IMR-90 (cell line): ENCODE results near the gene ST6GALNAC3. TPM values are rescaled to one million over a fixed set of nuclear protein-coding genes. Genes with fewer than 3 reads are reported as not detected.

Experiments
- ATAC-seq: fragments of 200-7000 bp; cut with Tn5 transposase; 2 replicates; pipeline ENCODE4 v1.9.1; 2020; ENCODE audit warnings: low read depth, mild to moderate bottlenecking, moderate library complexity
- BruUV-seq: library from RNA; stranded (reverse); fragments of 400-500 nt; replicated peaks from 2 replicates; lab custom pipeline; 2021; lab: Mats Ljungman, UMichigan
- CTCF ChIA-PET: fragments of 300-600 bp; formaldehyde crosslinking; extraction: SDS; loops from one replicate; lab custom pipeline; 2021; ENCODE audit warnings: antibody characterized with exemption; lab: Yijun Ruan, JAX
- POLR2A ChIA-PET: fragments of 300-600 bp; sonication (Branson Sonifier 250); formaldehyde crosslinking; loops from one replicate; lab custom pipeline; 2022; ENCODE audit warnings: antibody characterized with exemption; ENCODE audit not compliant: unreplicated experiment; lab: Charles Lee
- DNase-seq: peaks from one replicate; pipeline ENCODE4 v3.0.0; 2013
- H2AFZ ChIP-seq: replicated peaks from 2 replicates; pipeline ENCODE3; 2013; ENCODE audit warnings: low read length, mild to moderate bottlenecking; ENCODE audit not compliant: poor library complexity
- H2AK5ac ChIP-seq: 2 replicates; pipeline ENCODE4 v1.6.1; 2013; ENCODE audit warnings: low read depth, low read length, inconsistent platforms
- H2AK9ac ChIP-seq: replicated peaks from 2 replicates; pipeline ENCODE3; 2013; ENCODE audit warnings: mild to moderate bottlenecking, low read depth, low read length, moderate library complexity; ENCODE audit not compliant: poor library complexity
- H2BK120ac ChIP-seq: 2 replicates; pipeline ENCODE4 v1.6.1; 2013; ENCODE audit warnings: low read depth, low read length, inconsistent platforms
- H2BK15ac ChIP-seq: 3 replicates; pipeline ENCODE4 v1.6.1; 2013; ENCODE audit warnings: low read depth, low read length, inconsistent platforms
- H2BK20ac ChIP-seq: 2 replicates; pipeline ENCODE4 v1.6.1; 2013; ENCODE audit warnings: low read depth, mild to moderate bottlenecking, inconsistent platforms, low read length, moderate library complexity
- H2BK5ac ChIP-seq: 2 replicates; pipeline ENCODE4 v1.6.1; 2013; ENCODE audit warnings: mild to moderate bottlenecking, low read depth, low read length, inconsistent platforms; ENCODE audit not compliant: poor library complexity, severe bottlenecking
- H3K14ac ChIP-seq: replicated peaks from 2 replicates; pipeline ENCODE4 v1.6.1; 2013; ENCODE audit warnings: low read depth, low read length, inconsistent platforms
- H3K18ac ChIP-seq: 2 replicates; pipeline ENCODE4 v1.6.1; 2013; ENCODE audit warnings: low read depth, low read length, control low read depth
- H3K23ac ChIP-seq: 2 replicates; pipeline ENCODE4 v1.6.1; 2013; ENCODE audit warnings: low read depth, low read length, inconsistent platforms
- H3K27ac ChIP-seq: 2 replicates; pipeline ENCODE4 v1.5.1; 2013; ENCODE audit warnings: mild to moderate bottlenecking, control low read depth, low read length; ENCODE audit not compliant: insufficient read depth
- H3K27me3 ChIP-seq: 2 replicates; pipeline ENCODE4 v1.6.1; 2013; ENCODE audit warnings: low read length; ENCODE audit not compliant: control insufficient read depth, insufficient read depth
- H3K36me3 ChIP-seq: 2 replicates; pipeline ENCODE4 v1.6.1; 2013; ENCODE audit warnings: low read length, mixed read lengths; ENCODE audit not compliant: control insufficient read depth, insufficient read depth
- H3K4ac ChIP-seq: 2 replicates; pipeline ENCODE4 v1.6.1; 2013; ENCODE audit warnings: low read depth, low read length, inconsistent platforms
- H3K4me1 ChIP-seq: 2 replicates; pipeline ENCODE4 v1.6.1; 2013; ENCODE audit warnings: low read length, mixed read lengths; ENCODE audit not compliant: control insufficient read depth, insufficient read depth
- H3K4me2 ChIP-seq: 2 replicates; pipeline ENCODE4 v1.6.1; 2013; ENCODE audit warnings: low read depth, mild to moderate bottlenecking, control low read depth, low read length, moderate library complexity
- H3K4me3 ChIP-seq: 2 replicates; pipeline ENCODE4 v1.5.1; 2013; ENCODE audit warnings: low read depth, mild to moderate bottlenecking, control low read depth, low read length, moderate library complexity; ENCODE audit not compliant: insufficient read depth
- H3K56ac ChIP-seq: 2 replicates; pipeline ENCODE4 v1.6.1; 2013; ENCODE audit warnings: low read length, inconsistent platforms; ENCODE audit not compliant: insufficient read depth; ENCODE audit errors: extremely low read depth
- H3K79me1 ChIP-seq, 2 experiments: 2 replicates each; pipeline ENCODE4 v1.6.1; 2013; ENCODE audit warnings: low read length in 2 of 2, inconsistent platforms in 1 of 2, low read depth in 1 of 2
- H3K9ac ChIP-seq: 2 replicates; pipeline ENCODE4 v1.6.1; 2013; ENCODE audit warnings: low read depth, low read length, control low read depth
- H3K9me1 ChIP-seq: 2 replicates; pipeline ENCODE4 v1.6.1; 2013; ENCODE audit warnings: low read length, inconsistent platforms; ENCODE audit not compliant: insufficient read depth
- H3K9me3 ChIP-seq: 2 replicates; pipeline ENCODE4 v1.6.1; 2013; ENCODE audit warnings: low read length; ENCODE audit not compliant: control insufficient read depth, insufficient read depth
- H4K20me1 ChIP-seq: 2 replicates; pipeline ENCODE4 v1.6.1; 2013; ENCODE audit warnings: low read length, inconsistent platforms; ENCODE audit not compliant: insufficient read depth
- H4K5ac ChIP-seq: 2 replicates; pipeline ENCODE4 v1.6.1; 2013; ENCODE audit warnings: mild to moderate bottlenecking, low read depth, low read length, control low read depth
- H4K8ac ChIP-seq, 2 experiments: 2 replicates each; pipeline ENCODE4 v1.6.1; 2013; ENCODE audit warnings: low read depth in 2 of 2, low read length in 2 of 2, control low read depth in 1 of 2, inconsistent platforms in 1 of 2
- H4K91ac ChIP-seq: 2 replicates; pipeline ENCODE4 v1.6.1; 2013; ENCODE audit warnings: low read depth, low read length, inconsistent platforms; ENCODE audit not compliant: insufficient read depth
- BHLHE40 ChIP-seq: fragments of 150-350 bp; IDR thresholded peaks from 2 replicates; pipeline ENCODE4 v1.6.1; 2016; ENCODE audit warnings: mild to moderate bottlenecking, low read depth, low read length
- CEBPB ChIP-seq: IDR thresholded peaks from 2 replicates; pipeline ENCODE4 v1.6.1; 2012; ENCODE audit warnings: low read depth, low read length, improper control_type of control experiment
- CHD1 ChIP-seq: IDR thresholded peaks from 2 replicates; pipeline ENCODE4 v1.6.1; 2012; ENCODE audit warnings: low read depth, low read length, improper control_type of control experiment
- CTCF ChIP-seq: conservative IDR thresholded peaks from 2 replicates; pipeline ENCODE4 v1.5.1; 2012; ENCODE audit warnings: mild to moderate bottlenecking, low read depth, low read length, improper control_type of control experiment
- ELK1 ChIP-seq: fragments of 150-350 bp; IDR thresholded peaks from 2 replicates; pipeline ENCODE4 v1.6.1; 2016; ENCODE audit warnings: low read depth, mild to moderate bottlenecking, low read length, moderate library complexity, borderline replicate concordance
- FOS ChIP-seq: fragments of 150-350 bp; IDR thresholded peaks from 2 replicates; pipeline ENCODE4 v1.6.1; 2016; ENCODE audit warnings: low read depth, low read length
- MAFK ChIP-seq: IDR thresholded peaks from 2 replicates; pipeline ENCODE4 v1.6.1; 2012; ENCODE audit warnings: low read depth, low read length, improper control_type of control experiment
- MAZ ChIP-seq: IDR thresholded peaks from 2 replicates; pipeline ENCODE4 v1.6.1; 2012; ENCODE audit warnings: low read depth, mild to moderate bottlenecking, low read length, improper control_type of control experiment, moderate library complexity, borderline replicate concordance
- MXI1 ChIP-seq: IDR thresholded peaks from 2 replicates; pipeline ENCODE4 v1.6.1; 2012; ENCODE audit warnings: low read depth, mild to moderate bottlenecking, low read length, moderate library complexity, borderline replicate concordance
- NFE2L2 ChIP-seq: fragments of 150-350 bp; IDR thresholded peaks from 2 replicates; pipeline ENCODE4 v1.6.1; 2016; ENCODE audit warnings: low read depth, mild to moderate bottlenecking, low read length
- POLR2A ChIP-seq: IDR thresholded peaks from 2 replicates; pipeline ENCODE4 v1.6.1; 2012; ENCODE audit warnings: mild to moderate bottlenecking, low read depth, low read length
- RAD21 ChIP-seq: IDR thresholded peaks from 2 replicates; pipeline ENCODE4 v1.6.1; 2012; ENCODE audit warnings: low read length, improper control_type of control experiment
- RCOR1 ChIP-seq: IDR thresholded peaks from 2 replicates; pipeline ENCODE4 v1.6.1; 2012; ENCODE audit warnings: mild to moderate bottlenecking, low read length, improper control_type of control experiment; ENCODE audit not compliant: insufficient replicate concordance
- RFX5 ChIP-seq: IDR thresholded peaks from 2 replicates; pipeline ENCODE4 v1.8.0; 2012; ENCODE audit warnings: low read depth, mild to moderate bottlenecking, low read length, moderate library complexity
- SMC3 ChIP-seq: fragments of 150-350 bp; IDR thresholded peaks from 2 replicates; pipeline ENCODE4 v1.6.1; 2016; ENCODE audit warnings: low read depth, mild to moderate bottlenecking, antibody characterized with exemption, low read length, moderate library complexity
- USF2 ChIP-seq: fragments of 150-350 bp; IDR thresholded peaks from 2 replicates; pipeline ENCODE4 v1.6.1; 2017; ENCODE audit warnings: mild to moderate bottlenecking, antibody characterized with exemption, low read length, low read depth
- WGBS, 2 experiments: methylation state at CpG; one replicate each; pipeline versions ENCODE4 v1.1.5 to v1.1.7; 2013; ENCODE audit warnings: missing lambda C conversion rate in 2 of 2; ENCODE audit not compliant: insufficient read length in 1 of 2; ENCODE audit errors: extremely low coverage in 2 of 2; 5-methylcytosine and 5-hydroxymethylcytosine counted together
- dilution Hi-C: fragments of 300-500 bp; cut with HindIII; formaldehyde crosslinking; loops from one replicate; pipeline ENCODE4 v1.14.3; 2018; ENCODE audit warnings: low sequenced_read_pairs; ENCODE audit not compliant: unreplicated experiment
- in situ Hi-C: fragments of 300-500 bp; cut with MboI; formaldehyde crosslinking; loops from 3 replicates; pipeline ENCODE4 v1.14.3; 2019; ENCODE audit warnings: low sequenced_read_pairs, inconsistent platforms, mixed read lengths
- intact Hi-C: fragments of 100-400 bp; cut with micrococcal nuclease; formaldehyde crosslinking; loops from 2 replicates; pipeline ENCODE4 v1.10.0; 2022
- polyA plus RNA-seq, 3 experiments: library from polyadenylated mRNA; depleted of rRNA; stranded (reverse); fragments of >200 nt; gene quantifications; 2 replicates each; pipeline ENCODE4 v1.2.3, GENCODE V29; 2012; ENCODE audit warnings: low replicate concordance in 1 of 3
- total RNA-seq: library from RNA; depleted of rRNA; stranded (reverse); fragments of >200 nt; gene quantifications from 2 replicates; pipeline ENCODE4 v1.2.3, GENCODE V29; 2012

ST6GALNAC3 gene
- total and polyA plus RNA-seq, 2 of the 4 experiments (the other 2 are of a cell fraction): 0.65 to 1.3 TPM

GRCh38 chr1:76046149-76046548 lies 28.4 kb upstream of the ST6GALNAC3 start:
- H2AK9ac ChIP-seq: no peak overlapping the region

More at GRCh38 chr1:76046149-76046548, 28.4 kb upstream of the ST6GALNAC3 start:
- H2AK5ac ChIP-seq: no peak overlapping the region
- no peak overlapping the region for H4K91ac ChIP-seq
- no peaks in the 10 kb centered on the region for H3K9me3 ChIP-seq
- WGBS, 2 experiments: no CpG with 5 or more reads among the region's 2 CpGs
- dilution Hi-C loops: no loop called here
- no peak for ATAC-seq
- intact Hi-C loops: no loop called here
- no peaks in the 10 kb centered on the region for H3K36me3 ChIP-seq
- no peaks in the 10 kb centered on the region for H3K9me1 ChIP-seq
- no peak for DNase-seq
- TF ChIP-seq POLR2A (no peak), MXI1 (no peak), SMC3 (no peak), ELK1 (no peak), RFX5 (no peak), RAD21 (no peak), MAFK (no peak), USF2 (no peak), CEBPB (no peak), RCOR1 (no peak), FOS (no peak), BHLHE40 (no peak), NFE2L2 (no peak), MAZ (no peak), CHD1 (no peak), CTCF (no peak)
- no peak overlapping the region for H4K5ac ChIP-seq
- CTCF ChIA-PET: no interaction called here
- H3K4me3 ChIP-seq: no peak overlapping the region
- H3K27ac ChIP-seq: no peak overlapping the region
- H3K14ac ChIP-seq: no peak overlapping the region
- no peak overlapping the region for H2AFZ ChIP-seq
- H3K56ac ChIP-seq: no peak overlapping the region
- H3K18ac ChIP-seq: no peak overlapping the region
- no TSS peak for BruUV-seq
- H3K4me2 ChIP-seq: no peak overlapping the region
- no peak overlapping the region for H2BK120ac ChIP-seq
- H3K4me1 ChIP-seq: no peaks in the 10 kb centered on the region
- H3K9ac ChIP-seq: no peak overlapping the region
- H2BK15ac ChIP-seq: no peak overlapping the region
- no peak overlapping the region for H2BK20ac ChIP-seq
- H2BK5ac ChIP-seq: no peak overlapping the region
- H3K23ac ChIP-seq: no peak overlapping the region
- no peak overlapping the region for H4K8ac ChIP-seq
- H3K79me1 ChIP-seq: no peaks in the 10 kb centered on the region
- H3K27me3 ChIP-seq: peaks cover 3% of the 10 kb centered on the region; the same call in 1 of the 2 replicates
- POLR2A ChIA-PET: no interaction called here
- H3K4ac ChIP-seq: no peak overlapping the region
- no peaks in the 10 kb centered on the region for H4K20me1 ChIP-seq
- in situ Hi-C loops: no loop called here
